ENCODE data around the gene CIAO2A.

GRCh38 chr15:64133623-64134344, 40.1 kb upstream of the CIAO2A start:
- TF ChIP-seq CTCF (IDR thresholded peaks at IDR 0.05) (no peak), POLR2A (IDR thresholded peaks at IDR 0.05) (no peak)

Measured in thyroid gland (tissue), 4 donors.